Measurements from ENCODE around the gene SSPN.

SSPN gene

GRCh38 chr12:26185532-26186320 is 9.6 kb upstream of the SSPN start:
- DNase-seq, result no peak

- DNase-seq, result no peak
Measured at GRCh38 chr12:26187014-26187798, 8.2 kb upstream of the SSPN start.

GRCh38 chr12:26188127-26188526 is 7.2 kb upstream of the SSPN start:
- DNase-seq, result no peak

- no peak for DNase-seq
Measured at GRCh38 chr12:26188641-26189040, 6.7 kb upstream of the SSPN start.

GRCh38 chr12:26192142-26192541 is 3.2 kb upstream of the SSPN start:
- no peak for DNase-seq

- DNase-seq, result no peak
Measured at GRCh38 chr12:26193539-26193938, 1.8 kb upstream of the SSPN start.

- DNase-seq, result peak in 51 of 56 donors; percentile 17 to 88 (median 71)
Measured at GRCh38 chr12:26195641-26196420, 458 bp downstream of the SSPN start.

- DNase-seq, result peak in 8 of 56 donors; percentile 9 to 60 (median 46)
Measured at GRCh38 chr12:26196421-26196716, 996 bp downstream of the SSPN start.

- peak in 1 of 56 donors; percentile 3 for DNase-seq
Measured at GRCh38 chr12:26197832-26198231, 2.5 kb downstream of the SSPN start.

GRCh38 chr12:26198742-26199141 is 3.4 kb downstream of the SSPN start:
- DNase-seq, result peak in 1 of 56 donors; percentile 47

GRCh38 chr12:26203167-26203780 is 7.9 kb downstream of the SSPN start:
- DNase-seq, result no peak

- DNase-seq, result peak in 6 of 56 donors; percentile 11 to 39 (median 18)
Measured at GRCh38 chr12:26204612-26205289, 9.4 kb downstream of the SSPN start.

GRCh38 chr12:26205298-26205697 is 9.9 kb downstream of the SSPN start:
- no peak for DNase-seq

GRCh38 chr12:26205941-26206340 is 10.6 kb downstream of the SSPN start:
- DNase-seq, result peak in 22 of 56 donors; percentile 8 to 59 (median 26)

GRCh38 chr12:26211331-26211730 is 16.0 kb downstream of the SSPN start:
- no peak for DNase-seq

- DNase-seq, result no peak
Measured at GRCh38 chr12:26212396-26212795, 17.0 kb downstream of the SSPN start.

- no peak for DNase-seq
Measured at GRCh38 chr12:26212988-26213387, 17.6 kb downstream of the SSPN start.

GRCh38 chr12:26214121-26214520 is 18.7 kb downstream of the SSPN start:
- no peak for DNase-seq

- DNase-seq, result no peak
Measured at GRCh38 chr12:26219736-26220135, 24.4 kb downstream of the SSPN start.

GRCh38 chr12:26224657-26225056 is 29.3 kb downstream of the SSPN start:
- DNase-seq, result no peak

- DNase-seq, result peak in 11 of 56 donors; percentile 40 to 69 (median 59)
Measured at GRCh38 chr12:26226122-26226521, 30.7 kb downstream of the SSPN start.

All from nucleus accumbens (tissue), 56 donors.